Stimulated activated CD4-positive, alpha-beta T cell treated with anti-CD3 and anti-CD28 coated beads, Interleukin-1b, Interleukin-23, amount 100 ng/mL, for 48 hours (primary cell): ENCODE measurements around the gene HCN1.

Source experiments
- DNase-seq: peaks from one replicate; pipeline ENCODE4 v3.0.0-alpha.2; 2020

Gene HCN1

DNA sequence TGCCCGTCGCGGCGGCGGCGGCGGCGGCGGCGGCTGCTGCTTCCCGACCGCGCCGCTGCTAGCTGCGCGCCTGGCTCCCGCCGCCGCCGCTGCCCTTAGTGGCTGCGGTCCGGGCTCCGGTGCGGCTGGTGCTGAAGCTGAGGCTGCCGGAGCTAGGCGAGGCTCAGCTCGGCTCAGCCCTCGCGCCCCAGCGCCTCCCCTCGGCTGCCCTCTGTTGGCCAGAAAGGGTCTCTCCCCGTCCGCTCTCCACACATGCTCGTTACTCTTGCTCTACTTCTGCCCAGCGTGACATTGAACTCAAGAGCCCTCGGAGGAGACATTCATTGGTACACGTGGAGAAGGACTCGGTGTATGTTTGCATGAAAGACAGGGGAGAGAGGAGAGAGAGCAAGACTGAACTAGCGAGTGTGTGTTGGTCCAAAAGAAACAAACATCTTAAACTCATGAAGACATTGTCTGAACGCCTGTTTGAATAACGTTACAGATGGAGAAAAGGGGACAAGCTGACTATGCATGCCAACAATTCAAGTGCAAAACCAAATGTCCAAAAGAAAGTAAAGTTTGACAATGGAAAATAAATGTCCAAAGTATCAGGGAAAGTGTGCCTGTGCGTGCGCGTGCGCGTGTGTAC lies at the start of gene HCN1:
HCN1 (minus strand) TSS at position 175 of the 631 bp plus-strand sequence.
- DNase-seq: peak; percentile 49

- no peak for DNase-seq
Observed at GRCh38 chr5:45741110-45741509, 44.9 kb upstream of the HCN1 start.

- no peak for DNase-seq
Observed at GRCh38 chr5:45737153-45737552, 41.0 kb upstream of the HCN1 start.

- DNase-seq: no peak
Observed at GRCh38 chr5:45725537-45725936, 29.4 kb upstream of the HCN1 start.

- no peak for DNase-seq
Observed at GRCh38 chr5:45697201-45697600, 1.0 kb upstream of the HCN1 start.

DNA sequence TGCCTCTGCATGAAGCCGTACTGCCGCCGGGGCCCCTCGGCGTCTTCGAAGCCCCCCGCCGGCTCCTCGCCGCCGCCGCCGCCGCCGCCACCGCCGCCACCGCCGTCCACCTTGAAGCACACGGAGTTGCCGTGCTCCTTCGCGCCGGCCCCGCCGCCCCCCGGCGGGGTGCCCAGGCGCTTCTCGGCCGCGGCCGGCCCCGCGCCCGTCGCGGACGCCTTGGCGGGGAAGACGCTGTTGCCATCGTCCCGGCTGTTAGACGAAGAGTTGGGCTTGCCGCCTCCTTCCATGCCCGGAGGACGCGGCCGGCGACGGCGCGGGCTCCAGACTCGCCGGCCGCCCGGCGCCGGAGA lies 400 bp downstream of the HCN1 start:
- no peak for DNase-seq

- no peak for DNase-seq
Observed at GRCh38 chr5:45694971-45695803, 993 bp downstream of the HCN1 start.

DNA sequence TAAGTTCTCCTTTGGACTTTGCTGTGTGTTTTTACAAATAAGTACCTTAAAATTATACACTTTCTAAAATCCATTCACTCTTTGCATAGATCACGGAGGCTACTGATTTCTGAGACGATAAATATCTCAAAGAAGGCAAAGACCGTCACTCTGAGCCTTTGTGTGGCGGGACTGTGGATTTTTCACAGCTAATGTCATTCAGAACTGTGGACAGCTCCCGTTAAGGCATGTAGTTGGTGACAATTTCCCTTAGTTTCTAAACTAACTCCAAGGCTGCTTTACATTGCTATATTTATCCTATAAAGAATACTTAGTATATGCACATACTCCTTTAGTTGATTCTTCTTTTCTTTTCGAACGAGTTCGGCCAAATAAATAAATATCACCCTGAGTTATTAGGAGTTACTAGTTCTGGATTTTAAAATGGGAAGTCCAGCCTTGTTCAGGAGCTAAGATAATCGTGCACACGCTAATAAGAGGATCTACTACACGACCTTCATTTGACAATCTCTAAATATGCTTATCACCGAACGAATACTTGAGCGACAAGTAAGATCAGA lies 1.8 kb downstream of the HCN1 start:
- no peak for DNase-seq

DNA sequence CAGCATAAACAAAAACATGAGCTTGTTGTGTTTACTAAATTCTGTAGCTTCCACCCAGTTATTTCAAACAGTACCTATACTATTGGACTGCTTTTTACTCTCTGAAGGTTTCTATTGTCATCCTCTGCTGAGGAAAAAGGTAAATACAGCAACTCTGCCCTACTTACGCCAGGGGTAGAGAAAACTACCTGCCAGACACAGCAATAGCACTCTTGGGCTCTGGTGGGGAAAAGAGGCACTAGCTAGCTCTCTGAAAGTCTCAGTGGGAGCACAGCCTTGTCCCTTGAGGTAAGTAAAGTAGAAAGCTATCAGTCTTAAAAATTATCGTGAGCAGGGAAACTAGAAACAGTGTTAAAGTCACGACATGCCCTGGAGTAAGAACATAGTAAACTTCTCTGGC lies 3.7 kb downstream of the HCN1 start:
- DNase-seq: no peak

DNA sequence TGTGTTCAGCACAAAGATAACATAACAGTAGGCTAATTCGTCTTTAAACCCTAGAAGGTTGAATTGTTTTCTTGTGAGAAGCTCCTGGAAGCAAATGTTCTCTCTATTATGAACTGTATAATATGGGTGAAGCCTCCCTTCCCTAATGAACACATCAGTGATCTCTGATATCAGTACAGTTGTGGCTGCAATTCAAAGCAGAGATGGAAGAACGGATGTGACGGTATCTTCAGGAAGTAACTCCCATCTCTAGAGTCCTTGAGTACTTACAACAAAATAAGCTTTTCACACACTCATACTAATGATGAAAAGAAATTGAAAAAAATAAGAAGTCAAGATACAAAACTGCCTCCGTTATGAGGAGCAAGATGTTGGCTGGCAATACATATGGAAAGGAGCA lies 4.5 kb downstream of the HCN1 start:
- DNase-seq: no peak

GRCh38 chr5:45687701-45688100 lies 8.5 kb downstream of the HCN1 start:
- DNase-seq: no peak

DNA sequence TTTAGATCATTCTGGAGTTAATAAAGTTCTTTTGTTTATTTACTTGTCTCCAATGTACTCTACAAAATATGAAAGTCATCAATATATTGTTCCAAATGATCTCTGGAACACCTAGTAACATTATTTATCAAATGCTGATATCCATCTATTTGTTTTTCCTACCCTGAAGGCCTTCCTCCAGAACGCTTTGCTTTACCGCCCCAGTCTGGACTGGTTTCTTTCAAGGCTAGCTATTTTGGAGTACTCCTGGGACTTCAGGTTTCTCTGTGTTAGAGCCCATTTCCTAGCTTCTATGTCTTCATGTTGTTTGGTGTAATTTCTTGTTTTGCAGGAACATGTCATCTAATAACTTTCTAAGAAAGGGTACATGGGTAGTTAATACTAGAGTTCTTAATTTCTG lies 9.6 kb downstream of the HCN1 start:
- no peak for DNase-seq

DNA sequence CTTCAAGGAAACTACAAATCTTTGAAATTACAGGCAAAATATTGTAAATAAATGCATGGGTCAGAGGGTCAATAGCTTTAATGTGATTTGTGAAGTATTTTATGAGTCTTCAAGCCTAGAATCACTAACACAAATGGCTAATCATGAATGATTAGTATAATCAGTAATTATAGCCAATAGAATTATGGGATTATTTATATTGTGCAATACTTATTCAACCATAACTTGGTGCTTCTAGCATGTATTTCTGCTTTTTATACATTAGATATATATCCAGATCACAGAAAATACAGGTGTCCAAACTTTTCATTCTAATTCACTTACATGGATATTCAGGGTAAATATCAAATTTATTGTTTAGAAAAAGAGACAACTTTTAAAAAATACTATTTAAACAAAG lies 12.1 kb downstream of the HCN1 start:
- no peak for DNase-seq

DNA sequence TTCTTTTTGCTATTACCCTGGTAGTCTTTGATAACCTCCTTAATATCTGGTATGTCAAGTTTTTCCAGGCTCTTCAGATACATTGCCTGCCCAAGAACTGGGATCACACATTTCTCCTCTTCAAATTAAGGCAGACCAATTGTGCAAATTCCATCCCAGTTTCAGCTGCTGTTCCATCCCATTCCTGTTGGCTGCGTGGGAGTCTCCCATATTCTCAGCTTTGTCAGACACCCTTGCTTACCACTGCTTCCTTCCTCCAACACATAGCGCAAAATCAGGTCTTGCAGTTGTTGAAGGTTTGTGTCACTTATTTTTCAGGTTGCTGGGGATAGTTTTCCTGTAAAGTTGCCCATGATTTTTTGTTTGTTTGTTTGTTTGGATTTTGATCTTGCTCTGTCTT lies 15.2 kb downstream of the HCN1 start:
- no peak for DNase-seq

DNA sequence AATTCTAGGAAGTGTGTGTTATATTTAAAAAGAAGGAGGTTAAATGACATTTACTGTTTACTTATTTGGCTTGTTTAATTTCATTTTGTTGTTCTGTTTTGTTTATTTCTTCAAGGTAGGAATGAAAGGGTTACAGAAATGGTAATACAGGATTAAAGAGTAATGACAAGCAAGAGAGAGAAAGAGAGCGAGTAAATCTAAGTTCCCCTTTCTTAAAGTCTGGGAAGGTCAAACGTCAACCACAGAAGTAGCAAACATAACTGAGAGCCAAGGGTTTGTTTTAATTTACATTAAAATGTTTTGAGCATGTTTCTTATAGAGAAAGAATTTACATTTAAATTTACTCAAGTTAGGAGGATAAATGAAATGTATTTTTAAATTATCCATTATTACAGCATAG lies 18.7 kb downstream of the HCN1 start:
- DNase-seq: no peak

- no peak for DNase-seq
Observed at GRCh38 chr5:45672271-45672670, 23.9 kb downstream of the HCN1 start.

DNA sequence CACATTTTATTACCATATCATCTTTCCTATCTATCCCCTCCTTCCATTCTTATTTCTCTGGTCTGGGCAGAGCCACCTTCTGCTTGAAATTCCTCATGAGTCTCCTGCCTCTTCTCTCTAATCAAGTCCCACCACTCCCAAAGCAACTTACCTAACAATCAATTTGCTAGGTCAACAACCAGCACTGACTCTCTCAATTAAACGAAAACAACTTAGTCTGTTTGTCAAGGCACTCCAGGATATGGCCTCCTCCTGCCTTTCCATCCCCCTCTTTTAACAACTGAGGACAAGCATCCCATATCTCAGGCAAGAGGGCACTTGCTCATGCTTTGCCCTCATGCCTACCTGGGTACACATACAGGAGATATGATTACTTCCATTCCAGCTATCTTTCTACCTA lies 47.4 kb downstream of the HCN1 start:
- DNase-seq: no peak

GRCh38 chr5:45643056-45643455 lies 53.1 kb downstream of the HCN1 start:
- DNase-seq: no peak

DNA sequence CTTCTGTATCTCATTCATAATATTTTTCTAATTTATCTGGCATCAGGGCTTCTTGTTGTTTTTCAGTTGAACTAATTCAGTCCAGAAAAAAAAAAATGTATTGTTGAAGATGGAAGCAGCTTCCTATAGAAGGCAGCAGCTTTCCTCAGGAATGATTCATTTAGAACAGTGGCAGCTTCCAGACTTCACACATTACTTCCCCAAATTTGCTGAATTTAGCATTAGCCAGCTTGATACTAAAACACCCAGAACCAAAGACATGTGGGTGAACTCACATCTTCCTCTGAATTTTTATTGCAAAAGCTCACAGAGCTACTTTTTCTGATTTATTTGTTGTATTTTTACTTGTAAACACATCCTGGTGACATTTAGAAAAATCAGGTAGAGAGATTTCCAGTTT lies 53.8 kb downstream of the HCN1 start:
- no peak for DNase-seq

- DNase-seq: no peak
Observed at GRCh38 chr5:45639040-45639439, 57.1 kb downstream of the HCN1 start.

- DNase-seq: no peak
Observed at GRCh38 chr5:45627076-45627656, 69.0 kb downstream of the HCN1 start.

DNA sequence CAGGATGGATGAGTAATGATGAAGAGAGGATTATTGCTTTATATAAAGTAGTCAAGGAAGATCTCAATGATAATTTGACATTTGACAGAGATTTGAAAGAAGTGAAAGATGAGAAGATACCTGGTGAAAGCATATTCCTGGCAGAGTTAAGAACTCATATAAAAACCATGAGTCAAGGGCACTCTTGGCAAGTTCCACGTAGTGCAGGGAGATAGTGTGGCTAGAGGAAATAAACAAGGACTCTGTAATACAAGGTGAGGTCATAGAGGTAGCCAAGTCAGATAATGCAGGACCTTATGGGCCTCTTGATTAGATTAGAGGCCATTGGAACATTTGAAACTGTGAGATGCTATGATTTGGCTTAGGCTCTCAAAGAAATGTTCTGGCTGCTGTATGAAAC lies 72.3 kb downstream of the HCN1 start:
- DNase-seq: no peak

GRCh38 chr5:45622365-45622764 lies 73.8 kb downstream of the HCN1 start:
- DNase-seq: no peak

DNA sequence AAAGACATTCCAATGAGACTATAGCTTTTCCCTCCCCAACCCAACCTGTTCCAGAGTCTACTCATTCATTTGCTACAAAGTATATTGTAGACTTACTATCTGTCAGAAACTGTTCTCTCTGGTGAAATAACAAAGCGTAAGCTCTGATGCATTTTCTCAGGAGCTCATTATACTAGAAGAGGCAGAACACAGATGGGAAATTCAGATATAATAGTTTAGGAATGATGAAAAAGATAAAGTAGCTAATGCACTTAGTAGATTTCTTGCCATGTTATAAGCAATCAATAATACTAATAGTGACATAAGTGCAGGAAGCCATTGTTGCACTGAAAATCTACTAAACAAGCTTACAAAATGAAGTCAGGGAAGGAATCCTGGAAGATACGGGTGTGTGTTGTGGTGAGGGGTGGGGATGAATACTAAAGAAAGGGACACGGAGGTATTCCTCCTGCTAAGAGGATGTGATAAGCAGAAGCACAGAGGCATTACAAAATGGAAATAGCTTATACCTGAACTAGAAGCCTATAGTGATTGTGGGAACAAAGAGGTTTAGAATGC lies 78.2 kb downstream of the HCN1 start:
- no peak for DNase-seq
